Right lobe of liver (tissue), 6 donors: ENCODE data around the gene GRK1. TPM values are rescaled to one million over a fixed set of nuclear protein-coding genes. Genes with fewer than 3 reads are reported as not detected.

Source experiments
- ATAC-seq, 4 donors: fragments of 200-7000 bp; cut with Tn5 transposase; one replicate each; pipeline ENCODE4 v1.9.1; 2020; ENCODE audit warnings: mild to moderate bottlenecking in 4 of 4, moderate library complexity in 4 of 4
- DNase-seq, 3 donors: peaks; one replicate each; pipeline ENCODE4 v3.0.0-alpha.2; 2020
- H3K27ac ChIP-seq, 3 donors: fragments of 200-600 bp; one replicate each; pipeline ENCODE4 v1.8.0; 2022
- H3K27me3 ChIP-seq, 2 donors: fragments of 200-600 bp; one replicate each; pipeline ENCODE4 v1.8.0; 2022
- H3K36me3 ChIP-seq, 4 donors: fragments of 200-600 bp; sonication (generic) in 1 of 4; one replicate each; pipeline versions ENCODE4 v1.5.1 to v1.8.0; 2017 to 2022; ENCODE audit warnings: control low read depth in 1 of 4
- H3K4me1 ChIP-seq, 4 donors: fragments of 200-600 bp; sonication (generic) in 1 of 4; one replicate each; pipeline versions ENCODE4 v1.5.1 to v1.8.0; 2017 to 2022; ENCODE audit warnings: control low read depth in 1 of 4
- H3K4me3 ChIP-seq, 3 donors: fragments of 200-600 bp; one replicate each; pipeline ENCODE4 v1.8.0; 2022
- H3K9me3 ChIP-seq, 4 donors: fragments of 200-600 bp; sonication (generic) in 1 of 4; one replicate each; pipeline versions ENCODE4 v1.5.1 to v1.8.0; 2017 to 2022; ENCODE audit warnings: control low read depth in 1 of 4
- CTCF ChIP-seq, 4 donors: fragments of 200-600 bp in 3 of 4; fragments of 450-650 bp in 1 of 4; IDR thresholded peaks; one replicate each; pipeline versions ENCODE4 v1.5.1 to v1.8.0; 2016 to 2022; ENCODE audit warnings: antibody characterized with exemption in 4 of 4, mild to moderate bottlenecking in 2 of 4
- POLR2A ChIP-seq: fragments of 450-650 bp; IDR thresholded peaks from one replicate; pipeline ENCODE4 v1.6.1; 2017; ENCODE audit warnings: antibody characterized with exemption, mild to moderate bottlenecking
- WGBS: methylation state at CpG from one replicate; pipeline ENCODE4 v1.1.6; 2018; ENCODE audit warnings: low coverage, low lambda C conversion rate; ENCODE audit not compliant: insufficient coverage; ENCODE audit errors: missing lambda C conversion rate; 5-methylcytosine and 5-hydroxymethylcytosine counted together
- intact Hi-C, 2 donors: fragments of 100-400 bp; cut with DNase I; formaldehyde crosslinking; loops; one replicate each; pipeline versions ENCODE4 v1.11.2 to v1.14.1; 2022
- total RNA-seq, 6 experiments: library from RNA; depleted of rRNA in 2 of 6; stranded (reverse); fragments of >200 nt in 2 of 6; fragmentation: NEBNext Ultra II Directional in 3 of 6; extraction: Animal tissue kit (Norgen Biotek cat#: 25700) in 3 of 6; gene quantifications; one replicate each; pipeline versions ENCODE4 v1.1.0 to v1.2.4, GENCODE V29; 2016 to 2023
- donor health status: DM: no; HTN: yes; CAD: no.
- donor health status: DM: no; HTN: no; CAD: no.
- donor health status: DM: no; HTN: no; CAD: no.
- donor health status: DM: no; HTN: yes; CAD: no.
- donor health status: DM: no; HTN: yes; CAD: no.

Gene GRK1
- total RNA-seq, 6 experiments from 2014 or later = not detected

DNA sequence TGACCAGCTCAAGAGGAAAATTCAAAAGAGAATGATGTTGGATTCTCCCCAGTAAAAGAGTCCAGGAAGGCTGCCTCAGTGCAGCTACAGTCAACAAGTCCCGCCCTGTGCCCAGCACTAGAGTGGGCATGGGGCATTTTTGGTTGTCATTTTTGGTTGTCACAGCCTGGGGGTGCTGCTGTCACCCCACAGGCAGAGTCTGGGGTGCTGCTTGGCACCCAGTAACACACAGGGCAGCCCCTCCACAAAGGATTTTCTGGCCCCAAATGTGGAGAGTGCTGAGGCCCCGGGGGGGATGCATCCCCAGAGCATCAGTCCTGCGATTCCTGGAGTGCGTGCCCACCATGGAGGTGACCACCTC is 63.8 kb downstream of the GRK1 start:
- TF ChIP-seq CTCF (IDR thresholded peaks at IDR 0.05) (no peak), POLR2A (no peak)
- Histone ChIP-seq H3K9me3 (no peaks in the 10 kb centered on the region), H3K36me3 (no peaks in the 10 kb centered on the region), H3K27ac (no peak overlapping the region), H3K27me3 (no peaks in the 10 kb centered on the region), H3K4me3 (no peak overlapping the region), H3K4me1 (no peaks in the 10 kb centered on the region)
- DNase-seq (no peak), ATAC-seq (no peak)
- intact Hi-C loops = no loop called here
- WGBS = 100% methylated on average over 1 of the region's 4 CpGs

GRCh38 chr13:113731192-113732175 is 64.5 kb downstream of the GRK1 start:
- Histone ChIP-seq H3K9me3 (no peaks in the 10 kb centered on the region), H3K27me3 (no peaks in the 10 kb centered on the region), H3K4me3 (no peak overlapping the region), H3K27ac (no peak overlapping the region), H3K36me3 (no peaks in the 10 kb centered on the region), H3K4me1 (no peaks in the 10 kb centered on the region)
- intact Hi-C loops = no loop called here
- DNase-seq (peak in 1 of 3 donors; percentile 44), ATAC-seq (no peak)
- TF ChIP-seq CTCF (IDR thresholded peaks at IDR 0.05) (no peak), POLR2A (no peak)
- 60% methylated on average over 1 of the region's 32 CpGs for WGBS

DNA sequence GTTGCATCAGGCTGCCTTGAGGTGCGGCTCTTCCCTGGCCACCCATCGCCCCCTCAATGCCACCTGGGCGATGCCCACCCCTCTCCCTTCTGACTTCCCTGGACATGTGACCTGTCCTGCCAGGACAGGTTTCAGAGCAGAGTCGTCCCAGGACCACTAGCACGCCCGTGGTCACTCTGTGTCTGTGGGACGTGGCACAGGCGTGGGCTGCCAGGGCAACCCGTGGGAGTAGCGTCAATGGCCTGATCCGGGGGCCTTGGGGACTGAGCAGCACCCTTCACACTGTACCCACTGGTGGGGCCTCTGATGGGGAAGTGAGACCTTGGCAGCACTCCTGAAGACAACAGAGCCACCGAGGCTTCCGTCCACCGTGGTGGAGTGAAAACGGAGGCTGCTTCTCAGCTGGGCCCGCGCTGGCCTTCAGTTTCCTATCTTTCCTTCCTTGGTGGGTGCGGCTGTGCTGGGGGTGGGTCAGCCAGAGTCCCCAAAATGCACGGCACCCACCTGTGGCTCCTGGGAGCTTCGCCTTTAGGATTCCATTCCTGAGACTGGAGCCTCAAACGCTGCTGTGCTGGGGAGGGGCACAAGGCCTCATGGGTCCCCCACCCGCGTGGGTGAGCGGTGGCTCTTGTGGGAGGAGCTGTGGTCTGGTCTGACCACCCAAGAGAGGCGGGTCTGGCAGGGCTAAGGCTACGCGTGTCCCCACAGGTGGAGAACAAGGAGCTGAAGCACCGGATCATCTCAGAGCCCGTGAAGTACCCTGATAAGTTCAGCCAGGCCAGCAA is 65.3 kb downstream of the GRK1 start:
- no peaks in the 10 kb centered on the region for H3K9me3 ChIP-seq
- WGBS = 70% methylated on average over 2 of the region's 29 CpGs
- no peaks in the 10 kb centered on the region for H3K27me3 ChIP-seq
- ATAC-seq (no peak), DNase-seq (peak in 1 of 3 donors; percentile 46)
- no peaks in the 10 kb centered on the region for H3K4me1 ChIP-seq
- no peak overlapping the region for H3K4me3 ChIP-seq
- intact Hi-C loops = no loop called here
- H3K36me3 ChIP-seq = no peaks in the 10 kb centered on the region
- H3K27ac ChIP-seq = no peak overlapping the region
- TF ChIP-seq POLR2A (no peak), CTCF (IDR thresholded peaks at IDR 0.05) (no peak)

DNA sequence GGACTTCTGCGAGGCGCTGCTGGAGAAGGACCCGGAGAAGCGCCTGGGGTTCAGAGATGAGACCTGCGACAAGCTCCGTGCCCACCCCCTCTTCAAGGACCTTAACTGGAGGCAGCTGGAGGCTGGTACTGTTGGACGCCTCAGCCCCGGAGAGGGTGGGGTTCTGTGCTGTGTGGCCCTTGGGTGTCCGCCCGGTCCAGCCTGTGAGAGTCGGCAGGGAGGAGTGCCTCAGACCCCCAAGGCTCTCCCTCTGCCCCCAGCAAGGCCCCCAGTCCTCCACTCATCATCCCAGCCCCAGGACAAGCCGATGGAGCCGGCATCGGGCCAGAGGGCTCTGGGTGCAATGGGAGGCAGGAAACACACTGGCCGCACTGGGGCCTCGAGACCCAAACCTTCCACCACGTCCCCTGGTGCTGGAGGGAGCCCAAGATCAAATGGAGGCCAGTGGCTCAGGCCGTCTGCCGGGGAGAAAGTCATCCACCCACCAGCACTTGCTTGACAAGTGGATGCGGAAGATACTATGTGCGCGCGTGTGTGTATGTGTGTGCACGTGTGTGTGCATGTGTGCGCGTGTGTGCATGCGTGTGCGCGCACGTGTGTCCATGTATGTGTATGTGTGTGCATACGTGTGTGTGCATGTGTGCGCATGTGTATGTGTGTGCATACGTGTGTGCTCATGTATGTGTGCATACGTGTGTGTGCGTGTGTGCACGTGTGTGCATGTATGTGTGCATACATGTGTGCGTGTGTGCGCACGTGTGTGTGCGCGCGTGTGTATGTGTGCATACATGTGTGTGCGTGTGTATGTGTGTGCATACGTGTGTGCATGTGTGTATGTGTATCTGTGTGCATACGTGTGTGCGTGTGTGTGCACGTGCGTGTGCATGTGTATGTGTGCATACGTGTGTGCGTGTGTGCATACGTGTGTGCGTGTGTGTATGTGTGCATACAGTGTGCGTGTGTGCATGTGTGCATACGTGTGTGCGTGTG is 66.2 kb downstream of the GRK1 start:
- Histone ChIP-seq H3K27me3 (no peaks in the 10 kb centered on the region), H3K9me3 (no peaks in the 10 kb centered on the region), H3K27ac (no peak overlapping the region), H3K36me3 (no peaks in the 10 kb centered on the region), H3K4me1 (no peaks in the 10 kb centered on the region), H3K4me3 (no peak overlapping the region)
- WGBS = 82% methylated on average over 28 of the region's 55 CpGs
- peak in 1 of 3 donors; percentile 51 for DNase-seq
- TF ChIP-seq CTCF (IDR thresholded peaks at IDR 0.05) = no peak
- TF ChIP-seq POLR2A = no peak
- no peak for ATAC-seq
- intact Hi-C loops = no loop called here
